ENCODE results near the gene VWA1. TPM values are rescaled to one million over a fixed set of nuclear protein-coding genes. Genes with fewer than 3 reads are reported as not detected.

Gene VWA1
- total RNA-seq, 2 experiments from 2014 or later = not detected

DNA sequence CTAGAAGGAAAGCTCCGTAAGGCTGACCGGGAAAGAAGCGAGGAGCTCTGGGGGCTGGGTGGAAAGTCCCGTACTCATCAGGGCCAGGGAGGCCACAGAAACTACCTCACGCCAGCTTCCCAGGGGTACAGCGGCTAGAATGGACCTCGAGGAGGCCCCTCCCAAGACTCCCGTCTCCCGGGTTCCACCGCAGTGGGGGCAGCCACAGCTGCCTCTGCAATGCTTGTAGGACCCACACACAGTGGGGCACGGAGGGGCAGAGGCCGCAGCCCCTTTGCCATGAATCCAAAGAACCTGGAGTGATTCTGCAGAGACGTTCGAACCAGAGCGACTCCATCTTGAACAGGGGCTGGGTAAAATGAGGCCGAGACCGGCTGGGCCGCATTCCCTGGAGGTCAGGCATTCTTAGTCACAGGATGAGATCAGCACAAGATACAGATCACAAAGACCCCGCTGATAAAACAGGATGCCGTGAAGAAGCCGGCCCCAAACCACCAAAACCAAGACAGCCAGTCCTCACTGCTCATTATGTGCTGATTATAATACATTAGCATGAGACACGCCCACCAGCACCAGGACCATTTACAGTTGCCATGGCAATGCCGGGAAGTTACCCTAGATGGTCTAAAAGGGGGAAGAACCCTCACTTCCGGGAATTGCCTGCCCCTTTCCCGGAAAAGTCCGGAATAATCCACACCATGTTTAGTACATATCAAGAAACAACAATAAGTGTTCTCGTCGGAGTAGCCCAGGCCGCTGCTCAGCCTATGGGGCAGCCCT, 12.8 kb upstream of the VWA1 start:
- intact Hi-C loops (cut with micrococcal nuclease; ENCODE audit: unreplicated experiment) = no loop called here
- H2AFZ ChIP-seq (ENCODE audit: low read length) = no peak overlapping the region
- DNase-seq (ENCODE audit: low spot score) = no peak
- ChIA-PET CTCF (ENCODE audit: unreplicated experiment) (no interaction called here), POLR2A (no interaction called here)
- no peaks in the 10 kb centered on the region for H3K9me2 ChIP-seq (ENCODE audit: insufficient read depth, low read length)
- H3K4me1 ChIP-seq (ENCODE audit: insufficient read depth, low read length, poor library complexity, severe bottlenecking) = no peaks in the 10 kb centered on the region
- no peaks in the 10 kb centered on the region for H3K79me2 ChIP-seq (ENCODE audit: insufficient read depth, low read depth, low read length)
- TF ChIP-seq CTCF (conservative IDR thresholded peaks at IDR 0.05; ENCODE audit: low read length) (no peak), EZH2phosphoT487 (IDR thresholded peaks at IDR 0.05; ENCODE audit: borderline replicate concordance, low read depth, low read length) (no peak)
- H3K9me3 ChIP-seq (ENCODE audit: low read length) = no peaks in the 10 kb centered on the region
- H3K27ac ChIP-seq (ENCODE audit: low read depth, low read length, poor library complexity, severe bottlenecking) = no peak overlapping the region
- no TSS peak for BruUV-seq (replicated peaks)
- H4K20me1 ChIP-seq (ENCODE audit: insufficient read depth, low read length) = no peaks in the 10 kb centered on the region
- H3K36me3 ChIP-seq (ENCODE audit: insufficient read depth, low read length) = no peaks in the 10 kb centered on the region
- H3K4me3 ChIP-seq (ENCODE audit: low read depth, low read length, poor library complexity, severe bottlenecking) = no peak overlapping the region
- no peak overlapping the region for H3K4me2 ChIP-seq (ENCODE audit: low read length)

DNA sequence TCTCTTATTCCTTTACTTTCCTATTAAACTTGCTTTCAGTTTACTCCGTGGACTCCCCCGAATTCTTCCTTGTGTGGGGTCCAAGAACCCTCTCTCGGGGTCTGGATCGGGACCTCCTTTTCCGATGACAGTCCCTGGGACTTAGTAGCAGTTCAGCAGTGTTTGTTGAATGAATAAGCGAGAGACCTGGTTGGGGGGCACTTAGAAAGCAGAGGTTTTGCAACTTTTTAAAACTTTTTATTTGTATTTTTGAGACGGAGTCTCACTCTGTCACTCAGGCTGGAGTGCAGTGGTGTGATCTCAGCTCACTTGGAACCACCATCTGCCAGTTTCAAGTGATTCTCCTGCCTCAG, 12.3 kb upstream of the VWA1 start:
- Histone ChIP-seq H3K9me2 (ENCODE audit: insufficient read depth, low read length) (no peaks in the 10 kb centered on the region), H3K36me3 (ENCODE audit: insufficient read depth, low read length) (no peaks in the 10 kb centered on the region), H3K4me3 (ENCODE audit: low read depth, low read length, poor library complexity, severe bottlenecking) (no peak overlapping the region), H4K20me1 (ENCODE audit: insufficient read depth, low read length) (no peaks in the 10 kb centered on the region), H3K27ac (ENCODE audit: low read depth, low read length, poor library complexity, severe bottlenecking) (no peak overlapping the region), H3K9me3 (ENCODE audit: low read length) (no peaks in the 10 kb centered on the region), H3K4me2 (ENCODE audit: low read length) (no peak overlapping the region), H3K4me1 (ENCODE audit: insufficient read depth, low read length, poor library complexity, severe bottlenecking) (no peaks in the 10 kb centered on the region), H3K79me2 (ENCODE audit: insufficient read depth, low read depth, low read length) (no peaks in the 10 kb centered on the region), H2AFZ (ENCODE audit: low read length) (no peak overlapping the region)
- DNase-seq (ENCODE audit: low spot score) = no peak
- ChIA-PET CTCF (ENCODE audit: unreplicated experiment) (no interaction called here), POLR2A (interaction anchor here (0.7 kb wide), 1 partner anchor 10 kb away, joined by 5 read pairs; no protein-coding TSS in a partner anchor)
- intact Hi-C loops (cut with micrococcal nuclease; ENCODE audit: unreplicated experiment) = no loop called here
- no TSS peak for BruUV-seq (replicated peaks)
- TF ChIP-seq EZH2phosphoT487 (IDR thresholded peaks at IDR 0.05; ENCODE audit: borderline replicate concordance, low read depth, low read length) = no peak
- TF ChIP-seq CTCF (conservative IDR thresholded peaks at IDR 0.05; ENCODE audit: low read length) = no peak

- H3K36me3 ChIP-seq (ENCODE audit: insufficient read depth, low read length) = no peaks in the 10 kb centered on the region
- no peak overlapping the region for H2AFZ ChIP-seq (ENCODE audit: low read length)
- H3K79me2 ChIP-seq (ENCODE audit: insufficient read depth, low read depth, low read length) = no peaks in the 10 kb centered on the region
- no peak overlapping the region for H3K4me3 ChIP-seq (ENCODE audit: low read depth, low read length, poor library complexity, severe bottlenecking)
- TF ChIP-seq EZH2phosphoT487 (IDR thresholded peaks at IDR 0.05; ENCODE audit: borderline replicate concordance, low read depth, low read length) = no peak
- no peak for TF ChIP-seq CTCF (conservative IDR thresholded peaks at IDR 0.05; ENCODE audit: low read length)
- no peak overlapping the region for H3K4me2 ChIP-seq (ENCODE audit: low read length)
- no peak overlapping the region for H3K27ac ChIP-seq (ENCODE audit: low read depth, low read length, poor library complexity, severe bottlenecking)
- H3K9me3 ChIP-seq (ENCODE audit: low read length) = no peaks in the 10 kb centered on the region
- no peaks in the 10 kb centered on the region for H3K4me1 ChIP-seq (ENCODE audit: insufficient read depth, low read length, poor library complexity, severe bottlenecking)
- BruUV-seq (replicated peaks) = no TSS peak
- H4K20me1 ChIP-seq (ENCODE audit: insufficient read depth, low read length) = no peaks in the 10 kb centered on the region
- H3K9me2 ChIP-seq (ENCODE audit: insufficient read depth, low read length) = no peaks in the 10 kb centered on the region
- POLR2A ChIA-PET = no interaction called here
- no peak for DNase-seq (ENCODE audit: low spot score)
- intact Hi-C loops (cut with micrococcal nuclease; ENCODE audit: unreplicated experiment) = no loop called here
- CTCF ChIA-PET (ENCODE audit: unreplicated experiment) = no interaction called here
Observed at GRCh38 chr1:1424707-1425106, 10.8 kb upstream of the VWA1 start.

Data from OCI-LY7 (cell line).